ENCODE measurements around the gene CNTNAP2. TPM values are rescaled to one million over a fixed set of nuclear protein-coding genes. Genes with fewer than 3 reads are reported as not detected.

CNTNAP2 gene
- total and polyA plus RNA-seq, 4 donors, result 41.3 to 127 (median 67.8) TPM

DNA sequence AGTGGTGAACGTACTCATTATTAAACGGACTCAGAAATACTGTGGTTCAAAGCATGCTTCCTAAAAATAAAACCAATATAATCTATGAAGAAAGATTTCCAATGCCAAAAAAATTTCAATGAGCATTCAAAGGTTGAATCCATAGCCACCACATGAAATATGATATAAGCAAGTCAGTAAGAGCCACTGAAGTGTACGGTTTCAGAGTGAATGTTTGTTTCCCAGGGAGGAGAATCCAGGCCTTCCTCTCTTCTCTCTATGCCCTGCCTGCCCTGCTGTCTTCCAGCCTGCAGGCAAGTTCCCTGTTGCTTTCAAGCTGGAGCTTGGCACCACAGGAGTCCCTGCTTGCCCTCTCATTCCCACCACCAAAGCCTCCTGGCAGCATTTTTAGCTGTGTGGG lies 1302.4 kb downstream of the CNTNAP2 start:
- Histone ChIP-seq H3K27me3 (ENCODE audit: control insufficient read depth, insufficient read depth, low read length) (no peaks in the 10 kb centered on the region), H3K27ac (ENCODE audit: low read depth, low read length) (no peak overlapping the region), H3K4me1 (ENCODE audit: control insufficient read depth, insufficient read depth, low read length) (no peaks in the 10 kb centered on the region), H3K36me3 (ENCODE audit: control insufficient read depth, insufficient read depth, low read length) (no peaks in the 10 kb centered on the region), H3K9me3 (ENCODE audit: control insufficient read depth, insufficient read depth, low read length) (no peaks in the 10 kb centered on the region), H3K4me3 (ENCODE audit: low read depth, low read length) (no peak overlapping the region)
- WGBS (ENCODE audit: insufficient coverage), result no CpG with 5 or more reads among the region's 3 CpGs
- DNase-seq (ENCODE audit: low read depth in 4 of 6, low spot score in 6 of 6), result no peak

DNA sequence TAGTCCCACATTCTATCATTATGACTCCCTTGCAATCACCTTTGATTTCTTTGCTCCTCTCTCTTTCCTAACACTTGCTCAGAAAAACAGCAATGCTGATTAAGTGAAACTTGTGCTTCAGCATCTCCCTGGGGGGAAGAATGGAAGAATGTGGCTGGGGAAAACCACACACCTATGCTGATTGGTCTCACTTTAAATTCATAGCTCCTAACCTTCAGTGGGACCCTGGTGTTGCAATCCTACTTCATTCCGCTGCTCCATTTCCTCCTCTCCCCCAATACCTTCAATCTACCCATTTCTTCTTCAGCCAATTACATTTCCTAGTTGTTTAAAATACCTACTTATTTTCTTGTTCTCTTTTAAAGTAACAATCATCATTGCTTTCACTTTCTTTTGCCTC lies 1307.3 kb downstream of the CNTNAP2 start:
- no peak for DNase-seq (ENCODE audit: low read depth in 4 of 6, low spot score in 6 of 6)
- WGBS (ENCODE audit: insufficient coverage), result 93% methylated on average over 1 of the region's 1 CpG
- Histone ChIP-seq H3K9me3 (ENCODE audit: control insufficient read depth, insufficient read depth, low read length) (no peaks in the 10 kb centered on the region), H3K27me3 (ENCODE audit: control insufficient read depth, insufficient read depth, low read length) (no peaks in the 10 kb centered on the region), H3K4me3 (ENCODE audit: low read depth, low read length) (no peak overlapping the region), H3K36me3 (ENCODE audit: control insufficient read depth, insufficient read depth, low read length) (no peaks in the 10 kb centered on the region), H3K27ac (ENCODE audit: low read depth, low read length) (no peak overlapping the region), H3K4me1 (ENCODE audit: control insufficient read depth, insufficient read depth, low read length) (no peaks in the 10 kb centered on the region)

DNA sequence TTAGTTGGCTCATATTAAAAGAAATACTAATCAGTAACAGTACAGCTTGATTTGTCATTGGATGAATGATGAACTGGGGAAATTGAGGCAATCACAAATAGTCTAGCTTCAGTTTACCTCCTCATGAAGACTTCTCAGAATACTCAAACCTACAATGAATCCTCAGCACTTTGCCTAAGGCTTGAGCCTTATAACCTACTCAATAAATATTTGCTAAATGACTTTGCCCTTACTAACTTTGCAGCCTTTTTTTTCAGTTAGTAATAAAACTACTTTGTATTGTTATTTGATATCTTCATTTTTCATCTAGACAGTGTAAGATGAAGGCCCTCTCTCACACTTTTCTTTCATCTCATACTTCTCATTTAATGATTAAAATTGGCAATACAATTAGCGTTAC lies 1311.5 kb downstream of the CNTNAP2 start:
- no CpG with 5 or more reads among the region's 1 CpG for WGBS (ENCODE audit: insufficient coverage)
- Histone ChIP-seq H3K36me3 (ENCODE audit: control insufficient read depth, insufficient read depth, low read length) (no peaks in the 10 kb centered on the region), H3K9me3 (ENCODE audit: control insufficient read depth, insufficient read depth, low read length) (no peaks in the 10 kb centered on the region), H3K27me3 (ENCODE audit: control insufficient read depth, insufficient read depth, low read length) (no peaks in the 10 kb centered on the region), H3K27ac (ENCODE audit: low read depth, low read length) (no peak overlapping the region), H3K4me1 (ENCODE audit: control insufficient read depth, insufficient read depth, low read length) (no peaks in the 10 kb centered on the region), H3K4me3 (ENCODE audit: low read depth, low read length) (no peak overlapping the region)
- DNase-seq (ENCODE audit: low read depth in 4 of 6, low spot score in 6 of 6), result no peak

DNA sequence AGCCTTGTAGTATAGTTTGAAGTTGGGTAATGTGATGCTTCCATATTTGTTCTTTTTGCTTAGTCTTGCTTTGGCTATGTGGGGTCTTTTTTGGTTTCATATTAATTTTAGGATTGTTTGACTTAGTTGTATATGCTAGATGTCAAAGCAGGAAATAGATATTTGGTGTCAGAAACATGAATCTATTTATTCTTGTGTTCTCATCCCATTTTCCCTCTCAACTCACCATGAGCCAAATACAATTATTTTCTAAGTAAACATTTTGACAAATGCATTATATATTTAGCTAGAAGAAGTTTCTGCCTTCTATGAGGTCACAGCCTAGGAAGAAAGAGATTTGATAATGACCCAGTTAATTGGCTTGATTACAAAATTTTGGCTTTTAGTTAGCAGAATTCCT lies 1313.4 kb downstream of the CNTNAP2 start:
- H3K4me1 ChIP-seq (ENCODE audit: control insufficient read depth, insufficient read depth, low read length), result no peaks in the 10 kb centered on the region
- no peaks in the 10 kb centered on the region for H3K36me3 ChIP-seq (ENCODE audit: control insufficient read depth, insufficient read depth, low read length)
- no peaks in the 10 kb centered on the region for H3K27me3 ChIP-seq (ENCODE audit: control insufficient read depth, insufficient read depth, low read length)
- DNase-seq (ENCODE audit: low read depth in 4 of 6, low spot score in 6 of 6), result no peak
- no peak overlapping the region for H3K27ac ChIP-seq (ENCODE audit: low read depth, low read length)
- no peaks in the 10 kb centered on the region for H3K9me3 ChIP-seq (ENCODE audit: control insufficient read depth, insufficient read depth, low read length)
- H3K4me3 ChIP-seq (ENCODE audit: low read depth, low read length), result no peak overlapping the region

DNA sequence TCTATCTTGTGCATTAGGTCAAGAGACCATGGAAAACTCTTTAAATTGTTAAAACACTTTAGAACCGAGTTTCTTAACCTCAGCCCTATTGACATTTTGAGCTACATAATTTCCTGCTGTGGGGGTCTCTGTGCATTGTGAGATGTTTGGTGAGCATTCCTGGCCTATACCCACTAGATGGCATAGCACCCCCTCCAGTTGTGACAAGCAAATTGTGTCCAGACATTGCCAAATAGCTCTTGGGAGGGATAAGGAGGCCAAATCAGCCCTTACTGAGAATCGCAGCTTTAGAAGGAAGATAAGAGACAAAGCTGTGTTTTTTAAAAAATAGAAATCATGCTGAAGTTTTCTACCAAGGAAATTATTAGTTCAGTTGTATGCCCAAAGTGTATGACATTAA lies 1315.5 kb downstream of the CNTNAP2 start:
- Histone ChIP-seq H3K27me3 (ENCODE audit: control insufficient read depth, insufficient read depth, low read length) (no peaks in the 10 kb centered on the region), H3K36me3 (ENCODE audit: control insufficient read depth, insufficient read depth, low read length) (no peaks in the 10 kb centered on the region), H3K4me1 (ENCODE audit: control insufficient read depth, insufficient read depth, low read length) (no peaks in the 10 kb centered on the region), H3K9me3 (ENCODE audit: control insufficient read depth, insufficient read depth, low read length) (no peaks in the 10 kb centered on the region), H3K27ac (ENCODE audit: low read depth, low read length) (no peak overlapping the region), H3K4me3 (ENCODE audit: low read depth, low read length) (no peak overlapping the region)
- no CpG with 5 or more reads among the region's 2 CpGs for WGBS (ENCODE audit: insufficient coverage)
- DNase-seq (ENCODE audit: low read depth in 4 of 6, low spot score in 6 of 6), result peak; percentile 19 to 87 (median 35)

DNA sequence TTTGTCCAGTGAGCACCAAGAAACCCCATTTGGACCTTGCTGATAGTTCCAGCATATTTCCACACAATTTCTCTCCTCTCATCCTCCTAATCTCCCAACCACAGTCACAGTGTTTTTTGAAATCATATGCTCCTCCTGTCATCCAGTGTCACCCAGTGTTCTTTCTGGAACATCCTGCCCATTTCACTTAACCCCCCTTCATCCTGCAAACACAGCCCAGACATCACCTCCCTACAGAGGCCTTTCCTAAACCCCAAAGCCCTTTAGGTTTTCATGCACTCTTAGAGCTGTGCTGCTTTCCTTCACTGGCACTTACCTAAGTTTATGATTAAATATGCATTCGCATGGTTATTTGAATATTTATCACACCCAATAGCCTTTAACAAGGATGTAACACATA lies 1316.0 kb downstream of the CNTNAP2 start:
- Histone ChIP-seq H3K9me3 (ENCODE audit: control insufficient read depth, insufficient read depth, low read length) (no peaks in the 10 kb centered on the region), H3K4me1 (ENCODE audit: control insufficient read depth, insufficient read depth, low read length) (no peaks in the 10 kb centered on the region), H3K4me3 (ENCODE audit: low read depth, low read length) (no peak overlapping the region), H3K27me3 (ENCODE audit: control insufficient read depth, insufficient read depth, low read length) (no peaks in the 10 kb centered on the region), H3K27ac (ENCODE audit: low read depth, low read length) (no peak overlapping the region), H3K36me3 (ENCODE audit: control insufficient read depth, insufficient read depth, low read length) (no peaks in the 10 kb centered on the region)
- peak in 1 of 6 donors; percentile 11 for DNase-seq (ENCODE audit: low read depth in 4 of 6, low spot score in 6 of 6)
- no CpG with 5 or more reads among the region's 1 CpG for WGBS (ENCODE audit: insufficient coverage)

DNA sequence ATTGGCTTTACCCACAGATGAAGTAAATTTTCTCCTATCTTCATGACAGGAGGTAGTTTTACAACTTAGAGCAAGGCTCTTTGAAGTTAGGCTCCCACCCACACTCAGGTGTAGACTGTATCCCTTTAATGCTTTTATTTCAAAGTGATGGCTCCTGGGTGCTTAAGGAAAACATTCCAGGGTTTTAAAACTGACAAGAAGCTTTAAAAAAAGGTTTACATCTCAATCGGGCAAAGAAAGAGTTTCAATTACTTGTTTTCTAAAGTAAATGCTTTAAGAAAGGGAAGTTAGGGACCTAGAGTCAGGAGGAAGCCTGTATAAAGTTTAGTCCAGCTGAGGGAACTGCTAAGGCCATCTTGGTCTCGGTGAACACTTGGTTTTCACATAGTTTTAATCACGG lies 1320.1 kb downstream of the CNTNAP2 start:
- Histone ChIP-seq H3K4me1 (ENCODE audit: control insufficient read depth, insufficient read depth, low read length) (no peaks in the 10 kb centered on the region), H3K27ac (ENCODE audit: low read depth, low read length) (no peak overlapping the region), H3K36me3 (ENCODE audit: control insufficient read depth, insufficient read depth, low read length) (no peaks in the 10 kb centered on the region), H3K27me3 (ENCODE audit: control insufficient read depth, insufficient read depth, low read length) (no peaks in the 10 kb centered on the region), H3K9me3 (ENCODE audit: control insufficient read depth, insufficient read depth, low read length) (no peaks in the 10 kb centered on the region), H3K4me3 (ENCODE audit: low read depth, low read length) (no peak overlapping the region)
- no peak for DNase-seq (ENCODE audit: low read depth in 4 of 6, low spot score in 6 of 6)
- 55% methylated on average over 3 of the region's 3 CpGs for WGBS (ENCODE audit: insufficient coverage)

DNA sequence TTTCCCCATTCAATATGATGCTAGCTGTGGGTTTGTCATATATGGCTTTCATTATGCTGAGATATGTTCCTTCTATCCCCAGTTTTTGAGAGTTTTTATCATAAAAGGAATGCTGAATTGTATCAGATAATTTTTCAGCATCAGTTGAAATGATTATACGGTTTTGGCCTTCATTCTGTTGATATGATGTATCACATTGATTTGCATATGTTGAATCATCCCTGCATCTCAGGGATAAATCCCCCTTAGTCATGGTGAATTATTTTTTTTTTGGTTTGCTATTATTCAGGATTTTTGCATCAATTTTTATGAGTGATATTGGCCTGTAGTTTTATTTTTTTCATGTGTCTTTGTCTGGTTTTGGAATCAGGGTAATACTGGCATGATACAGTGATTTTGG lies 1321.6 kb downstream of the CNTNAP2 start:
- Histone ChIP-seq H3K27ac (ENCODE audit: low read depth, low read length) (no peak overlapping the region), H3K4me1 (ENCODE audit: control insufficient read depth, insufficient read depth, low read length) (no peaks in the 10 kb centered on the region), H3K36me3 (ENCODE audit: control insufficient read depth, insufficient read depth, low read length) (no peaks in the 10 kb centered on the region), H3K27me3 (ENCODE audit: control insufficient read depth, insufficient read depth, low read length) (no peaks in the 10 kb centered on the region), H3K4me3 (ENCODE audit: low read depth, low read length) (no peak overlapping the region), H3K9me3 (ENCODE audit: control insufficient read depth, insufficient read depth, low read length) (no peaks in the 10 kb centered on the region)
- WGBS (ENCODE audit: insufficient coverage), result no CpG with 5 or more reads among the region's 1 CpG
- no peak for DNase-seq (ENCODE audit: low read depth in 4 of 6, low spot score in 6 of 6)

DNA sequence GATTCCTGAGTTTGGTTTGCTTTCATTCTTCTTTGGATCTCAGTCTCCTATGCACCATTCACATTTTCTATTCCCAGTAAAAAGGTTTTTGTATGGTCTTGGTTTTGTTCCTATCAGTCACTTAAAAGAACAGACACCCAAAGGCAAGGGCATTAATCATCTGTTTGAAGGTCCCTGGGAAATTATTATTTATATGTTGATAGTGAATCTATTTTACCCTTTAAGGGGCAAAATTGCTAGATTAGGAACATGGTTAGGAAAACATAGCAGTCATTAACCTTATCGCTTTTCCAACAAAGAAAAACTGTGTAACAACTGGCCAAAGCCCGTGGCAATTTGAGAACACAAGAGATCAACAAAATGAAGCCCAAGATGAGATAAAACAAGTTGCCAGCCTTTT lies 1327.3 kb downstream of the CNTNAP2 start:
- Histone ChIP-seq H3K4me3 (ENCODE audit: low read depth, low read length) (no peak overlapping the region), H3K36me3 (ENCODE audit: control insufficient read depth, insufficient read depth, low read length) (no peaks in the 10 kb centered on the region), H3K27me3 (ENCODE audit: control insufficient read depth, insufficient read depth, low read length) (no peaks in the 10 kb centered on the region), H3K9me3 (ENCODE audit: control insufficient read depth, insufficient read depth, low read length) (no peaks in the 10 kb centered on the region), H3K4me1 (ENCODE audit: control insufficient read depth, insufficient read depth, low read length) (no peaks in the 10 kb centered on the region), H3K27ac (ENCODE audit: low read depth, low read length) (no peak overlapping the region)
- WGBS (ENCODE audit: insufficient coverage), result no CpG with 5 or more reads among the region's 2 CpGs
- DNase-seq (ENCODE audit: low read depth in 4 of 6, low spot score in 6 of 6), result no peak

DNA sequence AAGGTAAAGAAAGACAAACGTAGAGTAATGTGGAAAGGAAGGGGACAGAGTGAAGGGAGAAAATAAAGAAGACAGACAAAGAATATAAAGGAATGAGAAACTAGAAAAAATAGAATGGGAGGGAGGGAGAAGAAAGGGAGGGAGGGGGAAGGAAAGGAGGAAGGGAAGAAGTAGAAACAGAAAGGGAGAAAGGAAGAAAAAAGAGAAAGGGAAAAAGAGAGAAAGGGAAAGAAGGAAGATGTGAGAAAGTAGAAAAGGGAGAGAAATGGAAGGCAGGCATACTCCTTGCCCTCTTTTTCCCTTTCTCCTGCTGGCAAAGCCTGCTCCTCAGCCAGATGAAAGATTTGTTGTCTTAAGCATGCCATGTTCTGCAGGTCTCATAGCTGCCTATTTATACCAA lies 1336.2 kb downstream of the CNTNAP2 start:
- Histone ChIP-seq H3K9me3 (ENCODE audit: control insufficient read depth, insufficient read depth, low read length) (no peaks in the 10 kb centered on the region), H3K4me3 (ENCODE audit: low read depth, low read length) (no peak overlapping the region), H3K27me3 (ENCODE audit: control insufficient read depth, insufficient read depth, low read length) (no peaks in the 10 kb centered on the region), H3K27ac (ENCODE audit: low read depth, low read length) (no peak overlapping the region), H3K36me3 (ENCODE audit: control insufficient read depth, insufficient read depth, low read length) (no peaks in the 10 kb centered on the region), H3K4me1 (ENCODE audit: control insufficient read depth, insufficient read depth, low read length) (no peaks in the 10 kb centered on the region)
- WGBS (ENCODE audit: insufficient coverage), result 82% methylated on average over 1 of the region's 1 CpG
- DNase-seq (ENCODE audit: low read depth in 4 of 6, low spot score in 6 of 6), result no peak
